ENCODE results near the gene MAS1L.

The MAS1L gene

GRCh38 chr6:29488874-29489273 lies 1.1 kb upstream of the MAS1L start:
- TF ChIP-seq, protein P1, sequence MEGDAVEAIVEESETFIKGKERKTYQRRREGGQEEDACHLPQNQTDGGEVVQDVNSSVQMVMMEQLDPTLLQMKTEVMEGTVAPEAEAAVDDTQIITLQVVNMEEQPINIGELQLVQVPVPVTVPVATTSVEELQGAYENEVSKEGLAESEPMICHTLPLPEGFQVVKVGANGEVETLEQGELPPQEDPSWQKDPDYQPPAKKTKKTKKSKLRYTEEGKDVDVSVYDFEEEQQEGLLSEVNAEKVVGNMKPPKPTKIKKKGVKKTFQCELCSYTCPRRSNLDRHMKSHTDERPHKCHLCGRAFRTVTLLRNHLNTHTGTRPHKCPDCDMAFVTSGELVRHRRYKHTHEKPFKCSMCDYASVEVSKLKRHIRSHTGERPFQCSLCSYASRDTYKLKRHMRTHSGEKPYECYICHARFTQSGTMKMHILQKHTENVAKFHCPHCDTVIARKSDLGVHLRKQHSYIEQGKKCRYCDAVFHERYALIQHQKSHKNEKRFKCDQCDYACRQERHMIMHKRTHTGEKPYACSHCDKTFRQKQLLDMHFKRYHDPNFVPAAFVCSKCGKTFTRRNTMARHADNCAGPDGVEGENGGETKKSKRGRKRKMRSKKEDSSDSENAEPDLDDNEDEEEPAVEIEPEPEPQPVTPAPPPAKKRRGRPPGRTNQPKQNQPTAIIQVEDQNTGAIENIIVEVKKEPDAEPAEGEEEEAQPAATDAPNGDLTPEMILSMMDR (IDR thresholded peaks at IDR 0.05; ENCODE audit: borderline replicate concordance, insufficient read depth, low read depth, low read length) = no peak
- no peak overlapping the region for H3K4me3 ChIP-seq (ENCODE audit: low read depth, low read length)

GRCh38 chr6:29487131-29487530 lies 625 bp downstream of the MAS1L start:
- no peak overlapping the region for H3K4me3 ChIP-seq (ENCODE audit: low read depth, low read length)
- TF ChIP-seq, protein P1 (IDR thresholded peaks at IDR 0.05; ENCODE audit: borderline replicate concordance, insufficient read depth, low read depth, low read length) = no peak

GRCh38 chr6:29486577-29486976 lies 1.2 kb downstream of the MAS1L start:
- H3K4me3 ChIP-seq (ENCODE audit: low read depth, low read length) = no peak overlapping the region
- TF ChIP-seq, protein P1 (IDR thresholded peaks at IDR 0.05; ENCODE audit: borderline replicate concordance, insufficient read depth, low read depth, low read length) = no peak

DNA sequence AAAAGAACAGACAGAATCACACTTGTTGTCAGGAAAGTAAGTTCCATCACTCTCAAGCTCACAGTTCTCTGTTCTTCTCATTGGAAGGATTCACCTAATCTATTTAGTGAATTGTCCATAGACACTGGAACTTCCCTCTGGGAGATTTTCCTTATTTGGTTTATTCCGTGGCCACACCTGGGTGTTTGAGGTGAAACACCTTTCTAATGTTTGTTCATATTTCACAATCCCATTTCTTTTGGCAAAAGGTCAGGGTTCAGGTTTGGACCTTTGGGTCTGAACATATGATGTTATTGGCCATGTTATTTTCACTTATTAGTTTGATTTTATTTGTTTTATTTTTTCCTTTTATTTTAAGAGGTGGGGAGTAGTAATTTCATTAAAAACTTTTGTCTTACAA lies 4.0 kb downstream of the MAS1L start:
- TF ChIP-seq, protein P1 (IDR thresholded peaks at IDR 0.05; ENCODE audit: borderline replicate concordance, insufficient read depth, low read depth, low read length) = no peak
- no peak overlapping the region for H3K4me3 ChIP-seq (ENCODE audit: low read depth, low read length)

- TF ChIP-seq, protein P1 (IDR thresholded peaks at IDR 0.05; ENCODE audit: borderline replicate concordance, insufficient read depth, low read depth, low read length) = no peak
- no peak overlapping the region for H3K4me3 ChIP-seq (ENCODE audit: low read depth, low read length)
Observed at GRCh38 chr6:29483186-29483585, 4.6 kb downstream of the MAS1L start.

GRCh38 chr6:29479560-29479959 lies 8.2 kb downstream of the MAS1L start:
- H3K4me3 ChIP-seq (ENCODE audit: low read depth, low read length) = no peak overlapping the region
- TF ChIP-seq, protein P1 (IDR thresholded peaks at IDR 0.05; ENCODE audit: borderline replicate concordance, insufficient read depth, low read depth, low read length) = no peak

DNA sequence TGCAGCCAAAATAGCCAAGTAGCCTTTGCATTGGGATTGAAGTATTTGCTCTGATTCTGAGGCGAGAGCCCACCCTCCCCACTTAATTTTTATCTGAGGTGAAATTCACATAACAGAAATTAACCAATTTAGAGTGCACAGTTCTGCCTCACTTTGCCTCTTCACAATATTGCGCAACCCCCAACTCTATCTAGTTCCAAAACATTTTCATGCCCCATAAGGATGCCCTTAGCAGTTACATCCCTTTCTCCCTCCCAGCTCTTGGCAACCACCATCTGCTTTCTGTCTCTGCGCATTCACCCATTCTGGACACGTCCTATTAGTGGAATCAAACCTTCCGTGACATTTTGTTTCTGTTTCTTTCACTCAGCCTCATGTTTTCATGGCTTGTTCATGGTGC lies 9.0 kb downstream of the MAS1L start:
- TF ChIP-seq, protein P1 (IDR thresholded peaks at IDR 0.05; ENCODE audit: borderline replicate concordance, insufficient read depth, low read depth, low read length) = no peak
- H3K4me3 ChIP-seq (ENCODE audit: low read depth, low read length) = no peak overlapping the region

Data from GM12875 (cell line).